SK-N-SH treated with all-trans-retinoic acid at 6 μM for 48 hours (cell line): ENCODE data around the gene SMC1B.

Experiments
- ISL1 ChIP-seq: fragments of 250-450 bp; sonication (Bioruptor Pico); IDR thresholded peaks from 2 replicates; pipeline ENCODE4 v2.1.2; 2022; ENCODE audit warnings: mild to moderate bottlenecking, moderate library complexity
- SNAI2 ChIP-seq: fragments of 250-450 bp; sonication (Bioruptor Pico); IDR thresholded peaks from 2 replicates; pipeline ENCODE4 v1.5.0; 2020; ENCODE audit warnings: mild to moderate bottlenecking, moderate library complexity
- TCF4 ChIP-seq: fragments of 250-450 bp; sonication (Bioruptor Pico); IDR thresholded peaks from 2 replicates; pipeline ENCODE4 v1.8.0; 2021; ENCODE audit warnings: mild to moderate bottlenecking, moderate library complexity, borderline replicate concordance
- ZFP30 ChIP-seq: fragments of 450-650 bp; formaldehyde crosslinking; IDR thresholded peaks from 2 replicates; pipeline ENCODE4 v1.5.0; 2022; ENCODE audit warnings: mild to moderate bottlenecking, moderate library complexity
- ZNF70 ChIP-seq: fragments of 450-650 bp; formaldehyde crosslinking; IDR thresholded peaks from 2 replicates; pipeline ENCODE4 v1.5.0; 2020; ENCODE audit warnings: mild to moderate bottlenecking, moderate library complexity

DNA sequence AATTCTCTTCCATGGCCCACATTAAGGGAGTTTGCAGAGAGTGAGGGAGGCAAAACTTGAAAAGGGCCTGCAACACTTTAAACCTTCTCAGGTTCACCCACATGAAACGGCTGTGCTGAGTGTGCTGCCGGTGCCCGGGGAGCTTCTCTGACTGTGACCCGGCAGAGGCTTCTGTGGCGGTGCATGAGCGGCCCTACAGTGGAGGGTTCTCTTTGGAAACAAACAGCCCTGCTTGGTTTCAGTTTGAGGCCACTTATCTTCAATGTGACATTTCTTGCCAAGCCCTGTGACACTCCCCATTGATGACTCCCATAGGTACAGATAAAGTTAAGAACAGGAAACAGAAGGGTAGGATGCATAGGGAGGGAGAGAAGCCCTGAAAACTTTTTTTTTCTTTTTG, 71.9 kb downstream of the SMC1B start:
- TF ChIP-seq ZNF70 (CRISPR knock-in tag) (no peak), TCF4 (CRISPR knock-in tag) (no peak), ISL1 (no peak), ZFP30 (CRISPR knock-in tag) (no peak), SNAI2 (no peak)
